ENCODE data around the gene TCAF1.
"Not testable (repeated sequence)": the region's sequence is repeated elsewhere in the genome, so short reads cannot be mapped to it uniquely, and the experiment has no call there.

DNA sequence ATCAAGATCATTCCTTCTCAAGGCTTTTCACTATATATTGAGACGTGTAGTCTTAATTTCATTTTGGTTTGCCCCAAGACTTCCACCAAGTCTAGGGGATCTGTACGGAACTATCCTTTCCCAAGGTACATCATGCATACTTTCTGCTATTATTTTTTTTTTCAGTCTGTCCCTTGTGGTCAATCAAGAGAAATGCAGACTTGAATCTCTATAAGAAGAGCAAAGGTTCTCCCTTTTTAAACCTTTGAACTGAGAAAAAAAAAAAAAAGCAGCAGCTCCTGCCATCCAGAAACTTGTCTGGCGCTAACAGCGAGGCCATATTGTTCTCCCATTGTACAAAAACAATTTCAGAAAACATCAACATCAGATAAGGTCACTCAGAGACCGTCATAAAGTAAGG, 60.3 kb downstream of the TCAF1 start:
- TF ChIP-seq, protein P1, sequence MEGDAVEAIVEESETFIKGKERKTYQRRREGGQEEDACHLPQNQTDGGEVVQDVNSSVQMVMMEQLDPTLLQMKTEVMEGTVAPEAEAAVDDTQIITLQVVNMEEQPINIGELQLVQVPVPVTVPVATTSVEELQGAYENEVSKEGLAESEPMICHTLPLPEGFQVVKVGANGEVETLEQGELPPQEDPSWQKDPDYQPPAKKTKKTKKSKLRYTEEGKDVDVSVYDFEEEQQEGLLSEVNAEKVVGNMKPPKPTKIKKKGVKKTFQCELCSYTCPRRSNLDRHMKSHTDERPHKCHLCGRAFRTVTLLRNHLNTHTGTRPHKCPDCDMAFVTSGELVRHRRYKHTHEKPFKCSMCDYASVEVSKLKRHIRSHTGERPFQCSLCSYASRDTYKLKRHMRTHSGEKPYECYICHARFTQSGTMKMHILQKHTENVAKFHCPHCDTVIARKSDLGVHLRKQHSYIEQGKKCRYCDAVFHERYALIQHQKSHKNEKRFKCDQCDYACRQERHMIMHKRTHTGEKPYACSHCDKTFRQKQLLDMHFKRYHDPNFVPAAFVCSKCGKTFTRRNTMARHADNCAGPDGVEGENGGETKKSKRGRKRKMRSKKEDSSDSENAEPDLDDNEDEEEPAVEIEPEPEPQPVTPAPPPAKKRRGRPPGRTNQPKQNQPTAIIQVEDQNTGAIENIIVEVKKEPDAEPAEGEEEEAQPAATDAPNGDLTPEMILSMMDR (IDR thresholded peaks at IDR 0.05): not testable (repeated sequence)
- TF ChIP-seq EP300 (IDR thresholded peaks at IDR 0.05): not testable (repeated sequence)
